HEK293T (cell line): ENCODE results near the gene FRMD5.

ENCODE experiments used
- CTBP1 ChIP-seq: fragments of 450-650 bp; IDR thresholded peaks from 2 replicates; pipeline ENCODE4 v1.6.1; 2016; ENCODE audit warnings: borderline replicate concordance
- FOXA1 ChIP-seq: fragments of 450-650 bp; IDR thresholded peaks from 2 replicates; pipeline ENCODE4 v1.6.1; 2016; ENCODE audit warnings: mild to moderate bottlenecking
- FOXK2 ChIP-seq: fragments of 450-650 bp; IDR thresholded peaks from 2 replicates; pipeline ENCODE4 v1.6.1; 2016; ENCODE audit warnings: mild to moderate bottlenecking
- FOXM1 ChIP-seq: fragments of 450-650 bp; IDR thresholded peaks from 2 replicates; pipeline ENCODE4 v1.6.1; 2017; ENCODE audit warnings: mild to moderate bottlenecking, borderline replicate concordance
- LEF1 ChIP-seq: fragments of 450-650 bp; IDR thresholded peaks from 2 replicates; pipeline ENCODE4 v1.6.1; 2017; ENCODE audit warnings: mild to moderate bottlenecking, borderline replicate concordance
- NFRKB ChIP-seq: fragments of 450-650 bp; IDR thresholded peaks from 2 replicates; pipeline ENCODE4 v1.6.1; 2016; ENCODE audit warnings: mild to moderate bottlenecking, moderate library complexity
- SP1 ChIP-seq: fragments of 450-650 bp; IDR thresholded peaks from 2 replicates; pipeline ENCODE4 v1.6.1; 2017

- TF ChIP-seq FOXM1, result no peak
- no peak for TF ChIP-seq CTBP1
- no peak for TF ChIP-seq FOXK2
- no peak for TF ChIP-seq FOXA1
- TF ChIP-seq SP1, result no peak
- no peak for TF ChIP-seq LEF1
- no peak for TF ChIP-seq NFRKB
Measured at GRCh38 chr15:43958861-43959330, 236.2 kb downstream of the FRMD5 start.
